Gastrocnemius medialis (tissue), 4 donors: ENCODE data around the gene CCL28.
"Not testable (repeated sequence)": the region's sequence is repeated elsewhere in the genome, so short reads cannot be mapped to it uniquely, and the experiment has no call there.

Experiments used
- POLR2A ChIP-seq, 2 donors: fragments of 450-650 bp; IDR thresholded peaks; one replicate each; pipeline ENCODE4 v1.6.1; 2017; ENCODE audit warnings: antibody characterized with exemption in 2 of 2, mild to moderate bottlenecking in 2 of 2, moderate library complexity in 2 of 2
- TF ChIP-seq, protein P1 (sequence below), 5 experiments: fragments of 450-650 bp in 3 of 5; fragments of 200-600 bp in 2 of 5; sonication (generic) in 2 of 5; IDR thresholded peaks in 4 of 5; conservative IDR thresholded peaks in 1 of 5; 1 replicate in 4 of 5; 2 replicates in 1 of 5; pipeline ENCODE4 v1.5.1; 2016 to 2019; ENCODE audit warnings: antibody characterized with exemption in 5 of 5, mild to moderate bottlenecking in 3 of 5, moderate library complexity in 3 of 5

DNA sequence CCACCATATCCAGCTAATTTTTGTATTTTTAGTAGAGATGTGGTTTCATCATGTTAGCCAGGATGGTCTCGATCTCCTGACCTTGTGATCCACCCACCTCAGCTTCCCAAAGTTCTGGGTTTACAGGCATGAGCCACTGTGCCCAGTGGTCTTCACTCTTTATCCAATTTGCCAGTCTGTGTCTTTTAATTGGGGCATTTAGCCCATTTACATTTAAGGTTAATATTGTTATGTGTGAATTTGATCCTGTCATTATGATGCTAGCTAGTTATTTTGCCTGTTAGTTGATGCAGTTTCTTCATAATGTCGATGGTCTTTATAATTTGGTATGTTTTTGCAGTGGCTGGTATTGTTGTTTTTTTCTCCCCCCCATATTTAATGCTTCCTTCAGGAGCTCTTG, 47.0 kb downstream of the CCL28 start:
- TF ChIP-seq, protein P1, sequence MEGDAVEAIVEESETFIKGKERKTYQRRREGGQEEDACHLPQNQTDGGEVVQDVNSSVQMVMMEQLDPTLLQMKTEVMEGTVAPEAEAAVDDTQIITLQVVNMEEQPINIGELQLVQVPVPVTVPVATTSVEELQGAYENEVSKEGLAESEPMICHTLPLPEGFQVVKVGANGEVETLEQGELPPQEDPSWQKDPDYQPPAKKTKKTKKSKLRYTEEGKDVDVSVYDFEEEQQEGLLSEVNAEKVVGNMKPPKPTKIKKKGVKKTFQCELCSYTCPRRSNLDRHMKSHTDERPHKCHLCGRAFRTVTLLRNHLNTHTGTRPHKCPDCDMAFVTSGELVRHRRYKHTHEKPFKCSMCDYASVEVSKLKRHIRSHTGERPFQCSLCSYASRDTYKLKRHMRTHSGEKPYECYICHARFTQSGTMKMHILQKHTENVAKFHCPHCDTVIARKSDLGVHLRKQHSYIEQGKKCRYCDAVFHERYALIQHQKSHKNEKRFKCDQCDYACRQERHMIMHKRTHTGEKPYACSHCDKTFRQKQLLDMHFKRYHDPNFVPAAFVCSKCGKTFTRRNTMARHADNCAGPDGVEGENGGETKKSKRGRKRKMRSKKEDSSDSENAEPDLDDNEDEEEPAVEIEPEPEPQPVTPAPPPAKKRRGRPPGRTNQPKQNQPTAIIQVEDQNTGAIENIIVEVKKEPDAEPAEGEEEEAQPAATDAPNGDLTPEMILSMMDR (IDR thresholded peaks at IDR 0.05 in 4 of 5, conservative IDR thresholded peaks at IDR 0.05 in 1 of 5), result not testable (repeated sequence)
- TF ChIP-seq POLR2A (IDR thresholded peaks at IDR 0.05), result not testable (repeated sequence)
